ENCODE measurements around the gene ALDH16A1.
"Not testable (repeated sequence)": the region's sequence is repeated elsewhere in the genome, so short reads cannot be mapped to it uniquely, and the experiment has no call there.

Gene ALDH16A1

GRCh38 chr19:49441210-49441959 lies 11.6 kb upstream of the ALDH16A1 start, which contains the start of gene SLC17A7:
Gene SLC17A7, minus strand, starts transcription at chr19:49441527. Its CDS starts 148 bp downstream, at chr19:49441379.
- DNase-seq: peak in 2 of 4 experiments; percentile 11 to 27

DNA sequence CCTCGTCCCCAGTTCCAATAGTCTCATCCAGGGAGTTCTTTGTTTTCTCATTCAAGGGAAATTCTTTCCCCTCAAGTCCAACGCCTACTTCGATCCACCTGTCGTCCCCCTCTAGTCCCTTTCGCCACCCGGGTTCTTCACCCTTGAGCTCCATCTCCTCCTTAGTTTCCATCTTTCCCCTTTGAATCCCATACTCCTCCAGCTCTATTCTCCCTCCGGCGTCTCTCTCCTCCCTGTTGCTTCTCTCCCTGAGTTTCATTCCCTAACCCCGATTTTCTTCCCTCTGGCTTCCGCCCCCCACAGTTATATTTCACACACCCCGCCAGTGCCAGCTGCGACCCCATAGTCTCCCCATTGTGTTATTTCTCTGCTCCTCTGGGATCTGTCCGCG lies 11.1 kb upstream of the ALDH16A1 start:
- DNase-seq: no peak

- DNase-seq: no peak
Measured at GRCh38 chr19:49442354-49442753, 10.7 kb upstream of the ALDH16A1 start.

DNA sequence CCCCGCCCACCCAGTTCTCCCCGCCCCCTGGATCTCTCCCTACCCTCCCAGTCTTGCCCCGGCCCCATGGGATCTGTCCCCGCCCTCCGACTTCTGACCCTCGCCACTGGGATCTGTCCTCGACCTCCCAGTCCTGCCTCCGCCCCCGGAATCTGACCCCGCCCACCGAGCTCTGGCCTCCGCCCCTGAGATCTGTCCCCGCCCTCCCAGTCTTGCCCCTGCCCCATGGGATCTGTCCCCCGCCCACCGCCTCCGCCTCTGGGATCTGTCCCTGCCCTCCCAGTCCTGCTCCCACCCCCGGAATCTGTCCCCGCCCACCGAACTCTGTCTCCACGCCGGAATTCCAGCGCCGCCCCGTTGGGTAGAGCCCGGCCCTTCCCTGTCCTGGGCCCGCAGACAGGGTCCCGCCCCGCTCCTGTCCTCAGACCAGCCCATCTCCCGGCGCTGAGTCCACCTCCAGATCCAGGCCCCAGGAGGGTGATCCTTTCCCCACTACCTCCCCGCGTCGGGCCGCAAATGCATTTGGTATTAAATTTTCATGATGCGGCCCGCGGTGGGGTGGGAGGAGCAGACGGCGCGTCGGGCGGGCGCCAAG lies 10.2 kb upstream of the ALDH16A1 start:
- peak in 2 of 4 experiments; percentile 25 to 39 for DNase-seq

- DNase-seq: peak; percentile 82 to 89 (median 88)
Measured at GRCh38 chr19:49443366-49444099, 9.5 kb upstream of the ALDH16A1 start.

DNA sequence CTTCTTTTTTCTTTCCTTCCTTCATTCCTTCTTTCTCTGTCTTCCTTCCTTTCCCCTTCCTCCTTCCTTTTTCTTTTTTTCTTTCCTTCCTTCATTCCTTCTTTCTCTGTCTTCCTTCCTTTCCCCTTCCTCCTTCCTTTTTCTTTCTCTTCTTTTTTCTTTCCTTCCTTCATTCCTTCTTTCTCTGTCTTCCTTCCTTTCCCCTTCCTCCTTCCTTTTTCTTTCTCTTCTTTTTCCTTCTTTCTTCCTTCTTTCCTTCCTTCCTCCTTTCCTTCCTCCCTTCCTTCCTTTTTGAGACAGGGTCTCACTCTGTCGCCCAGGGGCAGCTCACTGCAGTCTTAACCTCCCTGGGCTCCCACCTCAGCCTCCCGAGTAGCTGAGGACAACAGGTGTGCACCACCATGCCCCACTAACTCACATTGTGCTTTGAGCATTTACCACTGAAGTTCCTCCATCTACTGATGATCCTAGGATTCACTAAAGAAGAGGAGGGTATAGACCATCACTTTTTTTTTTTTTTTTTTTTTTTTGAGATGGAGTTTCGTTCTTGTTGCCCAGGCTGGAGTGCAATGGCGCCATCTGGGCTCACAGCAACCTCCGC lies 8.8 kb upstream of the ALDH16A1 start:
- not testable (repeated sequence) for DNase-seq

DNA sequence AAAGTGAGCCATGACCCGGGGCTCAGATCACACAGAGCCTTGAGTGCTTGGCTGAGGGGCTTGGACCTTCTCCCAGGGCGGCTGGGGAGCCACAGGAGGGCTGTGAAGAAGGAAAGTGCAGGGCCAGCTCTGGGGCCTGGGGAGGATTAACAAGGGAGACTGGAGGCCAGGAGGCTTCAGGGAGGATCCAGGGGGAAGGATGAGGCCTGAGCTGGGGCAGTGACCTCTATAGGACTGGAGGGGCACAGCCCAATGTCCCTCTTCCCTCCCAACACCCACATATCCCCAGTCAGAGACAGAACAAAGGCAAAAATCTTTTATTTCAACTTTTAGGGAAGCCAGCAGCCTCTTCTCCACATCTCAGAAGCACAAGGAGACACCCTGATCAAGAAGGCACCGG lies 7.0 kb upstream of the ALDH16A1 start:
- no peak for DNase-seq

DNA sequence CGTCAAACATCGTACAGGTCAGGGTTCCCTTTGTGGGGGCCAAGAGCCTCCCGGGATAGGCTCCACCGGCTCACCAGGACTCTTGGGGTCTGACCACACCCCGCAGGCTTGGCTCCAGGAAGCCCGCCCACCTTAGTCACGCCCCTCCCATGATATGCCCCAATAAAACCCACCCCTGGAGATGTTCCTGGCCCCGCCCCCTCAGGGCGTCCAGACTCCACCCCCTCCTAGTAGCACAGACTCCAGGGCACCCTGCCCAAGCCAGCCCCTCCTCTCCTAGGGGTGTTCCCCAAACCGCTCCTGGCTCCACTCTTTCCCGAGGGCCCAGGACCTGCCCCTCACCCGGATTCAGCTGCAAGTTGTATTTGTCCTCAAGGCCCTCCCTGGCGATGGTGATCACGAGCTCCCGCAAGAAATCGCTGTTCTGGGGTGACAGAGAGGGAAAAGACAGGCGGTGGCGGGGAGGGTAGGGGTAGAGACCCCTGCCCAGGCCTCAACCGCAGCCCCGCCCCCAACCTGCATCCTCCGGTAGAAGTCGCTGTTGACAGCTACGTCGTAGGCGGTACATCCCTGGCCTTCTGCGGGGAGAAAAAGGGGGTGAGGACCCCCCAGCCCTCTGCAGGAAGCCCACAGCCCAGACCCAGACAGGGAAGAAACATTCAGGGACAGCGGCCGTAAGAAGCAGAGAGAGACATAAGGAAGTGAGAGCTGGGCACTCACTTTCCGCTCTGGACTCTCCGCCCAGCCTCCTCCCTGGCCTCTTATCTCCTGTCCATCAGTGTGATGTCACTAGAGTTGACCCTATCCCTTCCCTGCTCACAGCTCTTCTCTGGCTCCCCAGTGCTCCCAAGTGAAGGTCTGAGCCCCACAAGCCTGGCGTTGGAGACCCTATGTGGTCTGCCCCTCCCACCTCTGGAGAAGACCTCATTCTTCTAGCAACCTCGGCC lies 5.3 kb upstream of the ALDH16A1 start:
- no peak for DNase-seq

DNA sequence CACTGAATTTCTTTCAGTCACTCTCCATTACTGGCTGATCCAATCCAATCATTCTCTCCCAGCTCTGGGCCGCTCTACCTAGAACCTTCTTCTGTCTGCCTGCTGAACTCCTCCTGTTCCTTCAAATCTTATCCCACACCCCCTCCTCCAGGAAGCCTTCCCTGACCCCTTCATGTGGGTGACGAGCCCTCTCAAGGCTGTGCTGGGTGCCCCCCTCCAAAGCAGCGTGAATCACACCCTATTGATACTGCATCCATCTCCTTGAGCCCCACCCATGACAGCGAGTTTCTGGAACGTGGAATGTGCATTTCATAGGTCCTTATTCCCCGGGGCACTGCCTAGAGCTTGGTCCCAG lies 4.6 kb upstream of the ALDH16A1 start:
- no peak for DNase-seq

GRCh38 chr19:49450405-49450804 lies 2.6 kb upstream of the ALDH16A1 start:
- DNase-seq: no peak

DNA sequence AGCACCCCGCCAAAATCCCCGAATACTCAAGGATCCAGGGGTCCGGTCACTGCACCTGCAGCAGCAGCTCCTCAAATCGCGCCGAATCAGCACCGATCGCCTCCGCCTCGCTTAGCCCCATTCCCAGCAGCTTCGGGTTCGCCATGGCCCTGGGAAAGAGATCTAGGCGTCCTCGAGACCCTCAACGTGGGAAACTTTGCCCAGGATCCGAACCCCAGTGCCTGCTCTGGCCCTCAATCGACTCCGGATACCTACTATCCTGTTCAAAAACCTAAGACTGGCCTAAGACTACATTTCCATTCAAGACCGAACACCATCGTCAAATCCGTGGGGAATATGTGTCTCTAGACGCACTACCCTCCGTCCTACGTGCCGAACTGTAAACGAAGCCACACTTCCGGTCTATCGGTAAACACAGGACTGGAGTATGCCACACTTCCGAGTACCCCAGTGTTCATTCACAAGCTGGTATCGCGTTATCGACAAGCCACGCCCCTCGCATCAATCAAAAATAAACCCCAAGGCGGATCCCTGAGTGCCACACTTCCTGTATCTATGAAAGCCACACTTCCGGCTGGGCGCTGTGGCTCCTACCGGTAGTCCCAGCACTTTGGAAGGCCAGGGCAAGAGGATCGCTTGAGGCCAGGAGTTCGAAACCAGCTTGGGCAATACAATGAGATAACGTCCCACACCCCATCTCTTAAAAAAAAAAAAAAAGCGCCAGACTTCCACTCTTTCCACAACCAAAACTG lies 1.4 kb upstream of the ALDH16A1 start, which contains the start of gene PIH1D1:
PIH1D1 (minus strand) TSS at position 385 of the 752 bp plus-strand sequence; CDS start at position 145, 240 bp downstream.
- peak; percentile 69 to 88 (median 80) for DNase-seq

GRCh38 chr19:49453757-49454240 lies 774 bp downstream of the ALDH16A1 start:
- DNase-seq: no peak

- DNase-seq: no peak
Measured at GRCh38 chr19:49455773-49456172, 2.7 kb downstream of the ALDH16A1 start.

- no peak for DNase-seq
Measured at GRCh38 chr19:49456326-49456725, 3.3 kb downstream of the ALDH16A1 start.

DNA sequence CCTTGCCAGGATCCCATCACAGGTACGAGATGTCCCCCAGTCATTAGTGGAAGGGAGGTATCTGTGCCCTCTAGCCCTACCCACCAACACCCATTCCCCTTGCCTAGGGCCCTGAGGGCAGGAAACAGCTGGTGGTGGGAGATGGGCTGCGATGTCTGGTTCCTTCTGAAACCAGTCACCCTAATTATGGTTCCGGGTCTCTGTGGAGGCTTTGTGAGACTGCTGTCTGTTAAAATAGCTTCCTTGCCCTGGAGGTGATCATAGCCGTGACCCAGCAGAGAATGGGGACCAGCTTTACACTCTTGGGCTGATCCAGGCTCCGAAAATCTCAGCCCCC lies 5.5 kb downstream of the ALDH16A1 start:
- no peak for DNase-seq

DNA sequence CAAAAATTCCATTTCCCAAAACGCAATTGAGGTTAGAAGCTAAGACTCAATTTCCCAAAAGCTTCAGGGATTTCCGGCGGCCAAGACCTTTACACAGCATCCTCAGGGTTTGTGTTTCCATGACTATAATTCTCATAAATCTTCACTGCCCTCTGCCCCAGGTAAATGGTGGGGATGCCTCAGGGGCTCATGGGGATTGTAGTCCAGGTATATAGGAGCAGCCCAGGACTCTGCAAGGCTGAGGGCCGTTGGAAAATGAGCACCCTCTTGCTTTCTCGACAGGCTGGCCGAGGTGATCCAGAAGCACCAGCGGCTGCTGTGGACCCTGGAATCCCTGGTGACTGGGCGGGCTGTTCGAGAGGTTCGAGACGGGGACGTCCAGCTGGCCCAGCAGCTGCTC lies 6.4 kb downstream of the ALDH16A1 start:
- no peak for DNase-seq

- DNase-seq: not testable (repeated sequence)
Measured at GRCh38 chr19:49461130-49461529, 8.1 kb downstream of the ALDH16A1 start.

DNA sequence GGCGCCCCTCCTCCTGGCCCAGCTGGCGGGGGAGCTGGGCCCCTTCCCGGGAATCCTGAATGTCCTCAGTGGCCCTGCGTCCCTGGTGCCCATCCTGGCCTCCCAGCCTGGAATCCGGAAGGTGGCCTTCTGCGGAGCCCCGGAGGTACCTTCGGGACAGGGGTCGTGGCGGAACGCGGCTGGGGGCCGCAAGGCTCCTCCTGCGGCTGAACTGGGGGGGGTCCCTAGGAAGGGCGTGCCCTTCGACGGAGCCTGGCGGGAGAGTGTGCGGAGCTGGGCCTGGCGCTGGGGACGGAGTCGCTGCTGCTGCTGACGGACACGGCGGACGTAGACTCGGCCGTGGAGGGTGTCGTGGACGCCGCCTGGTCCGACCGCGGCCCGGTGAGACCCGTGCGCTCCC lies 8.6 kb downstream of the ALDH16A1 start:
- DNase-seq: no peak

GRCh38 chr19:49462492-49462891 lies 9.5 kb downstream of the ALDH16A1 start:
- no peak for DNase-seq

GRCh38 chr19:49463960-49464740 lies 11.1 kb downstream of the ALDH16A1 start:
- no peak for DNase-seq

DNA sequence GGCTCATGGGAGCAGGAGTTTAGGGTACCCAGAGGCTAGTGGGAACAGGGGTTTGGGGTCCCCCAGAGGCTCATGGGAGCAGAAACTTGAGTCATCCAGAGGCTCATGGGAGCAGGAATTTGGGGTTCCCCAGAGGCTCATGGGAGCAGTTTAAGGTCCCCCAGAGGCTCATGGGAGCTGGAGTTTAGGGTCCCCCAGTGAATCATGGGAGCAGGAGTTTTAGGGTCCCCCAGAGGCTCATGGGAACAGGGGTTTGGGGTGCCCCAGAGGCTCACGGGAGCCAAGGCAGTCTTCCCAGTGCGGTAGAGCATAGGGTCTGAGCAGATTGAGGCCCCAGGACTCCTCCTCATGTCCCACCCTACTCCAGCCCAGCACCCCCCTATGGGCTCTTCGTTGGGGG lies 12.3 kb downstream of the ALDH16A1 start:
- no peak for DNase-seq

Data from activated naive CD4-positive, alpha-beta T cell (primary cell).